Uterus (tissue), 4 donors: Measurements from ENCODE around the gene UBALD2. TPM values are rescaled to one million over a fixed set of nuclear protein-coding genes. Genes with fewer than 3 reads are reported as not detected.

Experiments used
- DNase-seq, 2 donors: peaks; one replicate each; pipeline ENCODE4 v3.0.0-alpha.2; 2019 to 2020
- H3K27ac ChIP-seq, 2 donors: fragments of 200-600 bp; sonication (generic); 1 replicate in 1 of 2; 2 replicates in 1 of 2; pipeline ENCODE4 v1.5.1; 2016 to 2018
- H3K27me3 ChIP-seq, 2 donors: fragments of 200-600 bp; sonication (generic); one replicate each; pipeline ENCODE4 v1.5.1; 2018 to 2019; ENCODE audit warnings: control low read depth in 1 of 2
- H3K36me3 ChIP-seq, 2 donors: fragments of 200-600 bp; sonication (generic); one replicate each; pipeline ENCODE4 v1.5.1; 2019; ENCODE audit warnings: control low read depth in 1 of 2
- H3K4me1 ChIP-seq, 2 donors: fragments of 200-600 bp; sonication (generic); one replicate each; pipeline ENCODE4 v1.5.1; 2018 to 2019; ENCODE audit warnings: control low read depth in 1 of 2
- H3K4me3 ChIP-seq, 2 donors: fragments of 200-600 bp; sonication (generic); 1 replicate in 1 of 2; 2 replicates in 1 of 2; pipeline ENCODE4 v1.5.1; 2018 to 2019; ENCODE audit warnings: mild to moderate bottlenecking in 1 of 2
- H3K9me3 ChIP-seq, 2 donors: fragments of 200-600 bp; sonication (generic); one replicate each; pipeline ENCODE4 v1.5.1; 2019; ENCODE audit warnings: control low read depth in 1 of 2
- POLR2A ChIP-seq, 2 donors: fragments of 450-650 bp; IDR thresholded peaks; one replicate each; pipeline ENCODE4 v1.6.1; 2016; ENCODE audit warnings: antibody characterized with exemption in 2 of 2, mild to moderate bottlenecking in 1 of 2, moderate library complexity in 1 of 2
- intact Hi-C: fragments of 100-400 bp; cut with DNase I; formaldehyde crosslinking; loops from one replicate; pipeline ENCODE4 v1.15.1; 2023; ENCODE audit warnings: low total_unique reads
- total RNA-seq, 4 donors: library from RNA; depleted of rRNA in 3 of 4; stranded (reverse); fragments of >200 nt in 3 of 4; gene quantifications; one replicate each; pipeline versions ENCODE4 v1.1.0 to v1.2.4, GENCODE V29; 2014 to 2023
- TF ChIP-seq, protein P1 (sequence below), 4 experiments: fragments of 200-600 bp in 2 of 4; fragments of 450-650 bp in 2 of 4; sonication (generic) in 2 of 4; IDR thresholded peaks; one replicate each; pipeline ENCODE4 v1.5.1; 2016 to 2019; ENCODE audit warnings: antibody characterized with exemption in 4 of 4, mild to moderate bottlenecking in 2 of 4, moderate library complexity in 1 of 4
- donor health status: DM: yes; HTN: yes; CAD: no.

Gene UBALD2
- total RNA-seq, 4 donors from 2014 or later, result 2.0 to 17.4 (median 9.2) TPM

DNA sequence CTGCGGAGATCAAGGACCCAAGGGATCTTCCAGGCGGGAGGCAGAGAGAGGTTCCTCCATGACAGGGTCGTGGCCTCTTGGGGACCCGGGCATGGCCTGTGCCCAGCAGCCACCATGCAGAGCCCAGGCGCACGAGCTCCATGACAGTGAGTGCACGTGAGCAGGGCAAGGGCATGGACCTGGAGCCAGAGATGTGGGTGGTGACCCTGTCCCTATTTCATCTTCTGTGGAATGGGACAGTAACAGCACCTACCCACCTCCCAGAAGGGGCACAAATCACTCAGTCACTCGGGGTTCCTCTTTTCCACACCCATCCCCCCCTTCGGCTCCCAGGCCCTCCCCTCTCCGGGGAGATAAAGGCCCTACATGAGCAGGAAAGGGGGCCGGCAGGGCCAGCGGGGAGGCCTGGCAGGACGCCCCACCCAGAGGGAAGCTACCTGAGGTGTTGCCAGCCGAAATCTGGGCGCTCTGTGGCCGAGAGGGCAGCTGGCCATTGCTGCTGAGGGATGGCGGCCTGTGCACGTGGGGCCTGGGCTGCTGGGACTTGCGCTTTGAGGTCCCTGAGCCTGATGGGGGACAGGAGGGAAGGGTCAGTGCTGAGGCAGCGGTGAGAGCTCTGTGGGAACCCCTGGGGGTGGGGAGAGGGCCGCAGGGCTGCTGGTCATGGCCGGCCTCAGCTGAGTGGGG, 10.4 kb downstream of the UBALD2 start:
- no peak for DNase-seq
- Histone ChIP-seq H3K4me3 (no peak overlapping the region), H3K36me3 (no peaks in the 10 kb centered on the region), H3K4me1 (peaks cover 0 to 4% of the 10 kb centered on the region in 2 donors), H3K9me3 (no peaks in the 10 kb centered on the region), H3K27me3 (no peaks in the 10 kb centered on the region), H3K27ac (no peak overlapping the region)
- intact Hi-C loops, result loop anchor here (5.0 kb wide), 1 partner anchor 153 kb away; no protein-coding TSS in a partner anchor
- TF ChIP-seq, protein P1, sequence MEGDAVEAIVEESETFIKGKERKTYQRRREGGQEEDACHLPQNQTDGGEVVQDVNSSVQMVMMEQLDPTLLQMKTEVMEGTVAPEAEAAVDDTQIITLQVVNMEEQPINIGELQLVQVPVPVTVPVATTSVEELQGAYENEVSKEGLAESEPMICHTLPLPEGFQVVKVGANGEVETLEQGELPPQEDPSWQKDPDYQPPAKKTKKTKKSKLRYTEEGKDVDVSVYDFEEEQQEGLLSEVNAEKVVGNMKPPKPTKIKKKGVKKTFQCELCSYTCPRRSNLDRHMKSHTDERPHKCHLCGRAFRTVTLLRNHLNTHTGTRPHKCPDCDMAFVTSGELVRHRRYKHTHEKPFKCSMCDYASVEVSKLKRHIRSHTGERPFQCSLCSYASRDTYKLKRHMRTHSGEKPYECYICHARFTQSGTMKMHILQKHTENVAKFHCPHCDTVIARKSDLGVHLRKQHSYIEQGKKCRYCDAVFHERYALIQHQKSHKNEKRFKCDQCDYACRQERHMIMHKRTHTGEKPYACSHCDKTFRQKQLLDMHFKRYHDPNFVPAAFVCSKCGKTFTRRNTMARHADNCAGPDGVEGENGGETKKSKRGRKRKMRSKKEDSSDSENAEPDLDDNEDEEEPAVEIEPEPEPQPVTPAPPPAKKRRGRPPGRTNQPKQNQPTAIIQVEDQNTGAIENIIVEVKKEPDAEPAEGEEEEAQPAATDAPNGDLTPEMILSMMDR (IDR thresholded peaks at IDR 0.05), result no peak
- TF ChIP-seq POLR2A (IDR thresholded peaks at IDR 0.05), result no peak

DNA sequence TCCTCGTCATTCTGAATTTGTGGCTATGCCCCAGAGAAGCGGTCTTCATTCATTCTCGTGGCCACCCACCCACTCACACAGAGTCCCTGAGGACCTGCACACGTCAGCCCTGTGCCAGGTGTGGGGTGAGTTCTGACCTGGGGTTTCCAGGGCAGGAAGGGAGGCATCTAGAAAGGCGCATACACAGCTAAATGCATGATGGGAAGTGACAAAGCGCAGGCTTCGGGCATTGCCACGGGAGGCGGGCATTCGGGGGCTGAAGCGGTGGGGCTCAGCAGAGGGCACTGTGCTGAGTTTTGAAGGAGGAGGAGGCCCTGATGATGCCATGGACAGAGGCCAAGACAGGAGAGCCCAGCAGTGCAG, 10.9 kb downstream of the UBALD2 start:
- Histone ChIP-seq H3K9me3 (no peaks in the 10 kb centered on the region), H3K36me3 (no peaks in the 10 kb centered on the region), H3K27me3 (no peaks in the 10 kb centered on the region), H3K4me3 (no peak overlapping the region), H3K4me1 (peaks cover 0 to 4% of the 10 kb centered on the region in 2 donors), H3K27ac (no peak overlapping the region)
- intact Hi-C loops, result loop anchor here (5.0 kb wide), 1 partner anchor 154 kb away; no protein-coding TSS in a partner anchor
- TF ChIP-seq POLR2A (IDR thresholded peaks at IDR 0.05), result no peak
- TF ChIP-seq, protein P1 (IDR thresholded peaks at IDR 0.05), result no peak
- DNase-seq, result no peak

DNA sequence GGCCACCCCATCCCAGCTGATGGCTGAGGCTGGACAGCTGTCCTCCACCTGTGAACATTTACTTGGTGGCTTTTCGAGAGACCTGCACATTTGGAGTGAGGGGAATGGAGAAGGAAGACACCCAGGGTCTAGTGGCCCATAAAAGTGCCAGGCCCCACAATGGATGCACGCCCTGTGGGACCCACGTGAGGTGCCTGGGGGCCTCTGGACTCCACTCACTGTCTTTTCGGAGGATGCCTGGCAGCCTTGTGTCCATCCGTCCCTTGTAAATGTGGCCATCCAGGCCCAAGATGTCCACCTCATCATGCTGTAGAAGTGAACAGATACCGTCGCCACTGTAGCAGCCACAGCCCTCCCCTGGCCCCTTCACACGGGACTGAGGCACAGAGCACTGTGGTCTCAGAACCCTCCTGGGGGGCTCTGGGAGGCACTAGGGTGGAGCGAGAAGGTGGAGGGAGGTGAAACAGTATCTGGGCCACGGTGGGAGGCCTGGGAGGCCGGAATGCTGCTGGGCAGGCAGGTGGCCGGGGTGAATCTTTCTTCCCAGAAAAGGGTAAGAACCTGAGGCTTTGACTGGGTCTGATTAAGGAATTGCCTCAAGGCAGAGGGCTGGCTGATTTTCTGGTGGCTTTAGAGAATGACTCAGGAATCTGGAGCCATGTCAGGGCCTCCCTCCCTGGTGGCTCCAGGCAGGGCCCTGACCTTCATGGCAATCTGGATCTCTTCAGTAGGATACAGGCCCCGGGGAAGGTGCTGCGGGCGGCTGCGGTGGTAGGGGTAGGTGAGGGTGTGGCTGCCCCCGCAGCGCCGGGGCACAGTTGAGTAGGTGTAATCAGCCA, 11.5 kb downstream of the UBALD2 start:
- TF ChIP-seq, protein P1 (IDR thresholded peaks at IDR 0.05), result no peak
- TF ChIP-seq POLR2A (IDR thresholded peaks at IDR 0.05), result no peak
- peaks cover 0 to under 1% of the 10 kb centered on the region in 2 donors for H3K4me1 ChIP-seq
- no peaks in the 10 kb centered on the region for H3K27me3 ChIP-seq
- H3K27ac ChIP-seq, result no peak overlapping the region
- intact Hi-C loops, result loop anchor here (5.0 kb wide), 1 partner anchor 154 kb away; no protein-coding TSS in a partner anchor
- DNase-seq, result no peak
- no peaks in the 10 kb centered on the region for H3K36me3 ChIP-seq
- H3K4me3 ChIP-seq, result no peak overlapping the region
- no peaks in the 10 kb centered on the region for H3K9me3 ChIP-seq

DNA sequence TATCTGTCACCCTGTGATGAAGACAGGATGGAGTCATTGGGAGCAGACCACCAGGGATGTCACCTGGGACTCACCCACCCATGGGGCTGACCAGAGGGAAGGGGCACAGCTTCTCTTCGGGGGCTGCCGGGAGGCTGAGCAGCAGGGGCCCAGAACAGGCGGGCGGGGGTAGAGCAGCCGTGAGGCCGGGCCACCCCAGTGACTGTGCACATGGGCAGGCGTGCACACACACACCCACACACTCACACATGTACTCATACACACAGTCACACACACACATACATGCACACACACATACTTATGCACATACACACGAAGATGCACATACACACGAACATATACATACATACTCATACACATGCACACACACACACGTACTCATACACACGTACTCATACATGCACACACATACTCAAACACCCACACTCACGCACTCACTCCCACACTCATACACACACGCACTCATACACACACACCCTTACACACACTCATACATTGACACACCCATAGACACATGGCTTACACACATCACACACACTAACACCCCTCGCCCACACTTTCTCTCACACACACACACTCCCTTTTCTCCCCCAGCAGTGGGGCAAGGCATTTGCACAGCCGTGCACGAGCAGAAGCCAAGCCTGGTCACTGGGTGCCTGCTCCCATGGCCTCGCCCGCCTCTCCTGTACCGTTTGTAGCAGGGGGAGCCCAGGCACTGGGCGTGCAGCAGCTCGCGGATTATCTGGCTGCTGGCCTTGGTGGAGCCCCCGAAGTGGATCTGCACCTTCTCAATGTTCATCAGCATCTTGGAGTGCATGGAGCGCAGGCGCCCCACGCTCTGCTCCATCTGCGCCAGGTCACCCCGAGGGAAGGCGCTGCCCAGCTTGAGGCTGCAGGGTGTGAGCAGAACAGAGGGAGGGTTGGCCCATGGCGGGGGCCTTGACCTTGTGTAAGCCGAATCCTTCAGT, 12.4 kb downstream of the UBALD2 start:
- H3K4me1 ChIP-seq, result no peaks in the 10 kb centered on the region
- H3K27me3 ChIP-seq, result no peaks in the 10 kb centered on the region
- H3K36me3 ChIP-seq, result no peaks in the 10 kb centered on the region
- intact Hi-C loops, result loop anchor here (5.0 kb wide), 1 partner anchor 155 kb away; no protein-coding TSS in a partner anchor
- no peaks in the 10 kb centered on the region for H3K9me3 ChIP-seq
- H3K4me3 ChIP-seq, result no peak overlapping the region
- no peak for TF ChIP-seq POLR2A (IDR thresholded peaks at IDR 0.05)
- TF ChIP-seq, protein P1 (IDR thresholded peaks at IDR 0.05), result no peak
- no peak overlapping the region for H3K27ac ChIP-seq
- DNase-seq, result no peak
